Trophoblast cell (in vitro differentiated cells and primary cell): ENCODE data around the gene IFNLR1.

Experiments used
- DNase-seq, 2 donors: peaks; one replicate each; pipeline ENCODE4 v3.0.0-alpha.2; 2016
- H2AFZ ChIP-seq: 2 replicates; pipeline ENCODE4 v1.6.1; 2013; ENCODE audit warnings: low read length, moderate library complexity, mild to moderate bottlenecking; ENCODE audit not compliant: insufficient read depth, poor library complexity
- H2AK5ac ChIP-seq: 2 replicates; pipeline ENCODE4 v1.6.1; 2013; ENCODE audit warnings: mild to moderate bottlenecking, low read length
- H2BK120ac ChIP-seq: 2 replicates; pipeline ENCODE4 v1.6.1; 2013; ENCODE audit warnings: low read length, mild to moderate bottlenecking, moderate library complexity; ENCODE audit not compliant: insufficient read depth, poor library complexity
- H2BK12ac ChIP-seq: 2 replicates; pipeline ENCODE4 v1.6.1; 2013; ENCODE audit warnings: mild to moderate bottlenecking, low read length, moderate library complexity
- H2BK5ac ChIP-seq: 2 replicates; pipeline ENCODE4 v1.6.1; 2013; ENCODE audit warnings: low read length, low read depth, moderate library complexity, mild to moderate bottlenecking; ENCODE audit not compliant: poor library complexity
- H3K14ac ChIP-seq: 2 replicates; pipeline ENCODE4 v1.6.1; 2013; ENCODE audit warnings: mild to moderate bottlenecking, low read length
- H3K18ac ChIP-seq: 2 replicates; pipeline ENCODE4 v1.6.1; 2013; ENCODE audit warnings: mild to moderate bottlenecking, low read length
- H3K23ac ChIP-seq: 2 replicates; pipeline ENCODE4 v1.6.1; 2013; ENCODE audit warnings: low read length
- H3K27ac ChIP-seq: 2 replicates; pipeline ENCODE4 v1.5.1; 2013; ENCODE audit warnings: low read depth, mild to moderate bottlenecking, inconsistent platforms, low read length, moderate library complexity
- H3K27me3 ChIP-seq: 2 replicates; pipeline ENCODE4 v1.6.1; 2013; ENCODE audit warnings: inconsistent platforms, mild to moderate bottlenecking, low read length, moderate library complexity; ENCODE audit not compliant: insufficient read depth
- H3K36me3 ChIP-seq, 2 experiments: 1 replicate in 1 of 2; 2 replicates in 1 of 2; pipeline ENCODE4 v1.6.1; 2013; ENCODE audit warnings: low read length in 2 of 2, mild to moderate bottlenecking in 2 of 2, moderate library complexity in 1 of 2; ENCODE audit not compliant: insufficient read depth in 2 of 2, control insufficient read depth in 1 of 2
- H3K4ac ChIP-seq: 2 replicates; pipeline ENCODE4 v1.6.1; 2013; ENCODE audit warnings: low read depth, mild to moderate bottlenecking, low read length, moderate library complexity
- H3K4me1 ChIP-seq, 2 experiments: 1 replicate in 1 of 2; 2 replicates in 1 of 2; pipeline ENCODE4 v1.6.1; 2013; ENCODE audit warnings: low read length in 2 of 2, mild to moderate bottlenecking in 2 of 2, moderate library complexity in 1 of 2; ENCODE audit not compliant: insufficient read depth in 2 of 2, control insufficient read depth in 1 of 2
- H3K4me2 ChIP-seq: 2 replicates; pipeline ENCODE4 v1.6.1; 2013; ENCODE audit warnings: inconsistent platforms, mild to moderate bottlenecking, low read length, moderate library complexity
- H3K4me3 ChIP-seq: 2 replicates; pipeline ENCODE4 v1.5.1; 2013; ENCODE audit warnings: mild to moderate bottlenecking, low read depth, low read length, inconsistent platforms
- H3K79me1 ChIP-seq: one replicate; pipeline ENCODE4 v1.6.1; 2013; ENCODE audit warnings: low read length
- H3K79me2 ChIP-seq: 2 replicates; pipeline ENCODE4 v1.6.1; 2013; ENCODE audit warnings: low read length, mild to moderate bottlenecking; ENCODE audit not compliant: control insufficient read depth, insufficient read depth, poor library complexity
- H3K9ac ChIP-seq: 2 replicates; pipeline ENCODE4 v1.6.1; 2013; ENCODE audit warnings: mild to moderate bottlenecking, low read length
- H3K9me3 ChIP-seq: 2 replicates; pipeline ENCODE4 v1.6.1; 2013; ENCODE audit warnings: low read depth, mild to moderate bottlenecking, control low read depth, inconsistent platforms, low read length; ENCODE audit not compliant: insufficient read depth
- H4K12ac ChIP-seq: 2 replicates; pipeline ENCODE4 v1.6.1; 2013; ENCODE audit warnings: low read depth, mild to moderate bottlenecking, low read length, moderate library complexity
- H4K8ac ChIP-seq: 2 replicates; pipeline ENCODE4 v1.6.1; 2013; ENCODE audit warnings: low read depth, mild to moderate bottlenecking, low read length, moderate library complexity
- H4K91ac ChIP-seq: one replicate; pipeline ENCODE4 v1.6.1; 2013; ENCODE audit warnings: low read depth, mild to moderate bottlenecking, low read length, moderate library complexity
- WGBS: extraction: QIAGEN DNeasy Blood & Tissue Kit; methylation state at CpG from one replicate; pipeline ENCODE4 v1.1.7; 2013; ENCODE audit warnings: missing lambda C conversion rate; ENCODE audit not compliant: insufficient read length, insufficient coverage; ENCODE audit errors: extremely low coverage; 5-methylcytosine and 5-hydroxymethylcytosine counted together

Gene IFNLR1

DNA sequence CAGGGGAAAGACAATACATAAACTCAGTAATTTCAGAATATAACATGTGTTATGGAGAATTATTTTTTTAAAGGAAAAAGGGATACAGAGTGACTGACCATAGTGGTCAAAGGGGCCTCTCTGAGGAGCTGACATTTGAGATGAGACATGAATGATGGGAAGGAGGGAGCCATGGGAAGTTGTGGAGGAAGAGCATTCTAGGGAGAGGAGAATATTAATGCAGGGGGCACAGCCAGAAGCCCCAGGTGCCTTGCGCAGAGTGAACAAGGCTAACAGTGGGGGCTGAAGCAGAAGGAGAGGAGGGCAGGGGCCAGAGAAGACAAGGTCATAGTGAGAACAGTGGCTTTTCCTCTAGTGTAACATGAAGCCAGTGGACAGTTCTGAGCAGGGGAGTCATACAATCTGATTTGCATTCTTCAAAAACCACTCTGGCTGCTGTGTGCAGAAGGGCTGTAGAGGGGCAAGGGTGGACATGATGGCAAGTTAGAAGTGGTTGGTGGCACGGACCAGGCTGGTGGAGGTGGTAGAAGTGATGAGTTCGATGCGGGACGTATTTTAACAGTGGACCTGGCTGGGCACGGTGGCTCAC is 28.2 kb upstream of the IFNLR1 start:
- Histone ChIP-seq H4K12ac (no peak overlapping the region), H3K36me3 (no peaks in the 10 kb centered on the region), H2BK120ac (no peak overlapping the region), H3K79me1 (no peaks in the 10 kb centered on the region), H2BK12ac (no peak overlapping the region), H3K4me1 (peaks cover 0 to 2% of the 10 kb centered on the region in 2 experiments), H4K8ac (no peak overlapping the region), H4K91ac (no peak overlapping the region), H3K18ac (no peak overlapping the region), H3K27me3 (no peaks in the 10 kb centered on the region), H3K79me2 (no peaks in the 10 kb centered on the region), H3K4ac (no peak overlapping the region), H3K27ac (no peak overlapping the region), H3K23ac (no peak overlapping the region), H2BK5ac (no peak overlapping the region), H3K14ac (no peak overlapping the region), H2AK5ac (no peak overlapping the region), H3K4me3 (no peak overlapping the region), H3K9me3 (peaks cover 7% of the 10 kb centered on the region), H3K4me2 (no peak overlapping the region), H3K9ac (no peak overlapping the region), H2AFZ (no peak overlapping the region)
- WGBS = no CpG with 5 or more reads among the region's 6 CpGs
- no peak for DNase-seq

DNA sequence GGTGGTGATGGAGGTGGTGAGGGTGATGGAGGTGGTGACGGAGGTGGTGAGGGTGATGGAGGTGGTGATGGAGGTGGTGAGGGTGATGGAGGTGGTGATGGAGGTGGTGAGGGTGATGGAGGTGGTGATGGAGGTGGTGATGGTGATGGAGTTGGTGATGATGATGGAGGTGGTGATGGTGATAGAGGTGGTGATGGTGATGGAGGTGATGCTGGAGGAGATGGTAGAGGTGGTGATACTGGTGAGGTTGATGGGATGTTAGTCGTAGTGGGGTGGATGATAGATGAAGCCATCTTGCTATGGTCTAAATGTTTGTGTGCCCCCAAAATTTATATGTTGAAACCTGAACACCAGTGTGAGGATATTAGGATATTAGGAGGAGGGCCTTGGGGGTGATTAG is 25.3 kb upstream of the IFNLR1 start:
- H2BK120ac ChIP-seq = no peak overlapping the region
- no CpG with 5 or more reads among the region's 2 CpGs for WGBS
- H3K4me1 ChIP-seq = peaks cover 0 to 2% of the 10 kb centered on the region in 2 experiments

DNA sequence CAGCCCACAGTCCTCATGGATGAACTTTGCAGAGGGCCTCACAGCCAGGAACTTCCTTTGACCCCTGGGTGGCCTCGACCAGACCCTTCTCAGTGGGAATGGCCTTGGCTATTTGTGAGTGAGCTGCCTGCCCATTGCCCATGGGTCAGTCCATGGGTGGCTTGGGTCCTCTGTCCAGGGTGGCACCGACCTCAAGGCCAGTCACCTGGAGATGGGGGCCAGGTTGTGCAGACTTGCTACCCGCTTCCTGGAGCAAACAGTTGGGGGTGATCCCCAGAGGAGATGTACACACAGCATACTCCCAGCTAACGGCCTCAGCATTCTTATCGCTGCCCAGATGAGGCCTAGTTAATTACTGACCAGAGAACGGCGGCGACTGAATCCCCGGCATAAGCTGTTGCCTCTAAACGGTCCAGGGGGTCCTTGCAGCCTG is 23.1 kb upstream of the IFNLR1 start:
- Histone ChIP-seq H3K9ac (no peak overlapping the region), H3K18ac (no peak overlapping the region), H3K4me1 (no peaks in the 10 kb centered on the region), H3K79me2 (no peaks in the 10 kb centered on the region), H4K91ac (no peak overlapping the region), H3K14ac (no peak overlapping the region), H2AK5ac (no peak overlapping the region), H2AFZ (no peak overlapping the region), H3K23ac (no peak overlapping the region), H3K27ac (no peak overlapping the region), H3K4ac (no peak overlapping the region), H3K4me2 (no peak overlapping the region), H3K4me3 (no peak overlapping the region), H2BK120ac (no peak overlapping the region), H3K36me3 (no peaks in the 10 kb centered on the region), H4K8ac (no peak overlapping the region), H3K79me1 (no peaks in the 10 kb centered on the region), H4K12ac (no peak overlapping the region), H2BK12ac (no peak overlapping the region), H3K27me3 (no peaks in the 10 kb centered on the region), H3K9me3 (peaks cover 7% of the 10 kb centered on the region), H2BK5ac (no peak overlapping the region)
- DNase-seq = no peak
- no CpG with 5 or more reads among the region's 10 CpGs for WGBS

More for the DNA sequence above, 25.3 kb upstream of the IFNLR1 start:
- no peak for DNase-seq
- peak overlapping the region; percentile 23 for H3K4me3 ChIP-seq
- no peak overlapping the region for H4K8ac ChIP-seq
- H3K9me3 ChIP-seq = peaks cover 7% of the 10 kb centered on the region
- H3K27me3 ChIP-seq = no peaks in the 10 kb centered on the region
- H3K4me2 ChIP-seq = no peak overlapping the region
- H4K12ac ChIP-seq = no peak overlapping the region
- H4K91ac ChIP-seq = no peak overlapping the region
- no peak overlapping the region for H2AK5ac ChIP-seq
- no peak overlapping the region for H3K27ac ChIP-seq
- no peak overlapping the region for H3K14ac ChIP-seq
- H3K79me1 ChIP-seq = no peaks in the 10 kb centered on the region
- no peak overlapping the region for H2BK12ac ChIP-seq
- H2BK5ac ChIP-seq = no peak overlapping the region
- no peak overlapping the region for H3K23ac ChIP-seq
- H3K9ac ChIP-seq = no peak overlapping the region
- no peak overlapping the region for H2AFZ ChIP-seq
- no peaks in the 10 kb centered on the region for H3K36me3 ChIP-seq
- no peak overlapping the region for H3K4ac ChIP-seq
- no peak overlapping the region for H3K18ac ChIP-seq
- no peaks in the 10 kb centered on the region for H3K79me2 ChIP-seq

DNA sequence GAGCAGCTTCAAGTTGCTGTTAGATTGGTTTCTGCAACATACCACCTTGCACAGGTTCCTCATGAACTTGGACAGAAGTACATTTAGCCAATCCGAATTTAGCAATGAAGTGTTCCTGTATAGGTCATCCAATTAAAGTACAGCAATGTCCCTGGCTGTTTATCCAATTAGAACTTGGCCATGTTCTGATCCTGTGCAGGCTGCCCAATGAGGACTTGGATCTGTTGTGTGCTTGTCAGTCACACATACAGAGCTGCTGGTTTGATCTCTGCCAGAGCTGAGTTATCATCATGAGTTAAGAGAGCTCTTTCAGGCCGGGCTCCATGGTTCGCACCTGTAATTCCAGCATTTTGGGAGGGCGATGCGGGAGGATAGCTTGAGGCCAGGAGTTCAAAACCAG is 22.0 kb upstream of the IFNLR1 start:
- H2BK5ac ChIP-seq = no peak overlapping the region
- H3K36me3 ChIP-seq = no peaks in the 10 kb centered on the region
- H3K4ac ChIP-seq = no peak overlapping the region
- no peak overlapping the region for H4K12ac ChIP-seq
- no peak overlapping the region for H4K8ac ChIP-seq
- H3K27me3 ChIP-seq = no peaks in the 10 kb centered on the region
- no peak for DNase-seq
- no peak overlapping the region for H2AK5ac ChIP-seq
- H2BK12ac ChIP-seq = no peak overlapping the region
- no peaks in the 10 kb centered on the region for H3K4me1 ChIP-seq
- H3K4me3 ChIP-seq = no peak overlapping the region
- H3K18ac ChIP-seq = no peak overlapping the region
- no CpG with 5 or more reads among the region's 5 CpGs for WGBS
- H3K23ac ChIP-seq = no peak overlapping the region
- H3K9me3 ChIP-seq = peaks cover 7% of the 10 kb centered on the region
- H3K14ac ChIP-seq = no peak overlapping the region
- no peak overlapping the region for H3K4me2 ChIP-seq
- H3K79me2 ChIP-seq = no peaks in the 10 kb centered on the region
- no peaks in the 10 kb centered on the region for H3K79me1 ChIP-seq
- no peak overlapping the region for H3K9ac ChIP-seq
- H3K27ac ChIP-seq = no peak overlapping the region
- H2BK120ac ChIP-seq = no peak overlapping the region
- H2AFZ ChIP-seq = no peak overlapping the region
- no peak overlapping the region for H4K91ac ChIP-seq
